Ishikawa (cell line): ENCODE results near the gene GRM5.

Source experiments
- CEBPB ChIP-seq: IDR thresholded peaks from 2 replicates; pipeline ENCODE4 v1.6.1; 2012
- CREB1 ChIP-seq: IDR thresholded peaks from 2 replicates; pipeline ENCODE4 v1.6.1; 2012; ENCODE audit warnings: low read depth
- EGR1 ChIP-seq: IDR thresholded peaks from 2 replicates; pipeline ENCODE4 v1.6.1; 2012
- EP300 ChIP-seq: IDR thresholded peaks from 2 replicates; pipeline ENCODE4 v1.6.1; 2012; ENCODE audit warnings: borderline replicate concordance
- FOXM1 ChIP-seq: IDR thresholded peaks from 2 replicates; pipeline ENCODE4 v1.6.1; 2012; ENCODE audit warnings: low read depth, borderline replicate concordance
- MAX ChIP-seq: IDR thresholded peaks from 2 replicates; pipeline ENCODE4 v1.6.1; 2012
- NFIC ChIP-seq: IDR thresholded peaks from 2 replicates; pipeline ENCODE4 v1.6.1; 2012
- RAD21 ChIP-seq: IDR thresholded peaks from 2 replicates; pipeline ENCODE4 v1.6.1; 2012; ENCODE audit warnings: low read depth
- REST ChIP-seq: IDR thresholded peaks from 2 replicates; pipeline ENCODE4 v1.6.1; 2012; ENCODE audit warnings: low read depth, mild to moderate bottlenecking
- TAF1 ChIP-seq: IDR thresholded peaks from 2 replicates; pipeline ENCODE4 v1.6.1; 2012; ENCODE audit warnings: low read depth, mild to moderate bottlenecking
- TCF12 ChIP-seq: IDR thresholded peaks from 2 replicates; pipeline ENCODE4 v1.6.1; 2012; ENCODE audit warnings: low read depth
- TEAD4 ChIP-seq: IDR thresholded peaks from 2 replicates; pipeline ENCODE4 v1.6.1; 2012
- USF1 ChIP-seq: IDR thresholded peaks from 2 replicates; pipeline ENCODE4 v1.6.1; 2012
- YY1 ChIP-seq: IDR thresholded peaks from 2 replicates; pipeline ENCODE4 v1.6.1; 2012; ENCODE audit warnings: low read depth
- ZBTB7A ChIP-seq: IDR thresholded peaks from 2 replicates; pipeline ENCODE4 v1.6.1; 2012; ENCODE audit warnings: low read depth

The GRM5 gene

GRCh38 chr11:88861618-88862017 is 204.2 kb downstream of the GRM5 start:
- TF ChIP-seq TEAD4 (no peak), TAF1 (no peak), TCF12 (no peak), NFIC (no peak), USF1 (no peak), EGR1 (no peak), ZBTB7A (no peak), RAD21 (no peak), MAX (no peak), CEBPB (no peak), YY1 (no peak), EP300 (no peak), REST (no peak), CREB1 (no peak), FOXM1 (no peak)

- TF ChIP-seq EP300 = no peak
- no peak for TF ChIP-seq CEBPB
- no peak for TF ChIP-seq REST
- no peak for TF ChIP-seq TCF12
- TF ChIP-seq USF1 = no peak
Measured at GRCh38 chr11:88849368-88849767, 216.4 kb downstream of the GRM5 start.

- no peak for TF ChIP-seq REST
- no peak for TF ChIP-seq TAF1
- TF ChIP-seq CEBPB = no peak
Measured at GRCh38 chr11:88831303-88831890, 234.4 kb downstream of the GRM5 start.

GRCh38 chr11:88827018-88827676 is 238.6 kb downstream of the GRM5 start:
- TF ChIP-seq CEBPB (peak; percentile 14; the same call in 1 of the 2 replicates), TCF12 (no peak)

- no peak for TF ChIP-seq YY1
- no peak for TF ChIP-seq ZBTB7A
- TF ChIP-seq EP300 = no peak
- no peak for TF ChIP-seq NFIC
- TF ChIP-seq USF1 = no peak
- TF ChIP-seq CEBPB = no peak
- TF ChIP-seq TCF12 = no peak
- TF ChIP-seq TEAD4 = no peak
- TF ChIP-seq REST = no peak
- no peak for TF ChIP-seq TAF1
- TF ChIP-seq EGR1 = no peak
- TF ChIP-seq RAD21 = no peak
Measured at GRCh38 chr11:88819616-88820015, 246.2 kb downstream of the GRM5 start.
